Gastrocnemius medialis (tissue), 4 donors: ENCODE results near the gene PTP4A1. TPM values are rescaled to one million over a fixed set of nuclear protein-coding genes. Genes with fewer than 3 reads are reported as not detected.

Experiments used
- ATAC-seq, 2 donors: fragments of 150-250 bp; one replicate each; pipeline ENCODE4 v1.9.1; 2016
- DNase-seq, 2 donors: peaks; one replicate each; pipeline ENCODE4 v3.0.0-alpha.2; 2019
- H3K27ac ChIP-seq, 4 donors: fragments of 200-600 bp; sonication (generic); 1 replicate in 1 of 4; 2 replicates in 3 of 4; pipeline ENCODE4 v1.5.1; 2016 to 2018; ENCODE audit warnings: mild to moderate bottlenecking in 2 of 4, moderate library complexity in 1 of 4
- H3K27me3 ChIP-seq, 3 donors: fragments of 200-600 bp; sonication (generic) in 2 of 3; 1 replicate in 1 of 3; 2 replicates in 2 of 3; pipeline versions ENCODE4 v1.5.1 to v1.6.0; 2016 to 2019; ENCODE audit warnings: mild to moderate bottlenecking in 1 of 3, moderate library complexity in 1 of 3
- H3K36me3 ChIP-seq, 2 donors: fragments of 200-600 bp; sonication (generic) in 1 of 2; one replicate each; pipeline ENCODE4 v1.5.1; 2017 to 2018
- H3K4me1 ChIP-seq, 2 donors: fragments of 200-600 bp; sonication (generic) in 1 of 2; one replicate each; pipeline ENCODE4 v1.5.1; 2016 to 2017; ENCODE audit warnings: mild to moderate bottlenecking in 2 of 2
- H3K4me3 ChIP-seq, 4 donors: fragments of 200-600 bp; sonication (generic) in 3 of 4; 1 replicate in 1 of 4; 2 replicates in 3 of 4; pipeline ENCODE4 v1.5.1; 2016 to 2019; ENCODE audit warnings: mild to moderate bottlenecking in 2 of 4
- H3K9me3 ChIP-seq, 3 donors: fragments of 200-600 bp; sonication (generic) in 2 of 3; 1 replicate in 1 of 3; 2 replicates in 2 of 3; pipeline ENCODE4 v1.5.1; 2016 to 2019
- CTCF ChIP-seq, 5 experiments: fragments of 450-650 bp in 3 of 5; fragments of 200-600 bp in 2 of 5; sonication (generic) in 2 of 5; IDR thresholded peaks in 4 of 5; conservative IDR thresholded peaks in 1 of 5; 1 replicate in 4 of 5; 2 replicates in 1 of 5; pipeline ENCODE4 v1.5.1; 2016 to 2019; ENCODE audit warnings: antibody characterized with exemption in 5 of 5, mild to moderate bottlenecking in 3 of 5, moderate library complexity in 3 of 5
- POLR2A ChIP-seq, 2 donors: fragments of 450-650 bp; IDR thresholded peaks; one replicate each; pipeline ENCODE4 v1.6.1; 2017; ENCODE audit warnings: antibody characterized with exemption in 2 of 2, mild to moderate bottlenecking in 2 of 2, moderate library complexity in 2 of 2
- in situ Hi-C, 4 donors: fragments of 200-750 bp; cut with MboI; loops; one replicate each; pipeline versions ENCODE4 v1.15.0 to v1.8.0; 2017; ENCODE audit warnings: low sequenced_read_pairs in 4 of 4
- intact Hi-C: fragments of 100-400 bp; cut with DNase I; formaldehyde crosslinking; loops from one replicate; pipeline ENCODE4 v1.15.1; 2023; ENCODE audit warnings: low total_unique reads
- total RNA-seq, 4 donors: library from RNA; depleted of rRNA; stranded (reverse); fragments of >200 nt; gene quantifications; one replicate each; pipeline versions ENCODE4 v1.1.0 to v1.2.3, GENCODE V29; 2016

The PTP4A1 gene
- total RNA-seq, 4 donors from 2014 or later, result 30.6 to 256 (median 90.8) TPM

DNA sequence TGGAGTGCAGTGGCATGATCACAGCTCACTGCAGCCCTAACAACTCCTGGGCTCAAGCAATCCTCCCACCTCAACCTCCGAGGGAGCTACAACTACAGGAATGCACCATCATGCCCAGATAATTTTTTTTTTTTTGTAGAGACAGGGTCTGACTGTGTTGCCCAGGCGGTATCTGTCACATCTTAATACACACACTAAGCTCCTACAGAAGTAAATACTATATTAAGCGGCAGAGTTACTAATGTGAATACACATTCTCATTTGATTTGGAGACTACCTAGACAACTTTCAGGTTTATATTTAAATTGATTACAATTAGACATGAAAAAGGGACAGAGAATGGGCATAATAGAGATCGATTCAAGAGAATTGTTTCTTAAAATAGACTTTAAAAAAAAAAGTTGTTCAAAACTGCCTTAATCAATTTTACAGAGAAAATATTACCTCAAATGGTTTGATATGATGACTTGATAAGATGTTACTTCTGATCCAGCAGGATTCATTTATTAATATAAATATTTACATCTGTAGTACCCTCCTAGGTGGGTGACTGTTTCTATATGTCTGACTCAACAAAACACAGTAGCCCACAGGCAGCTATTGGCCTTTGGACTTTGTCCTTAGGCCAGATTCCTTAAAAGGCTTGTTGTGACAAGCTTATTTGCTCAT lies 7.1 kb upstream of the PTP4A1 start:
- H3K36me3 ChIP-seq, result no peaks in the 10 kb centered on the region
- no peak overlapping the region for H3K4me3 ChIP-seq
- H3K4me1 ChIP-seq, result peaks cover 16 to 32% of the 10 kb centered on the region in 2 donors
- peak in 1 of 2 donors; percentile 40 for ATAC-seq
- TF ChIP-seq POLR2A (IDR thresholded peaks at IDR 0.05) (no peak), CTCF (IDR thresholded peaks at IDR 0.05 in 4 of 5, conservative IDR thresholded peaks at IDR 0.05 in 1 of 5) (no peak)
- H3K9me3 ChIP-seq, result no peaks in the 10 kb centered on the region
- peak overlapping the region; percentile 44 to 70 (median 60) for H3K27ac ChIP-seq
- DNase-seq, result no peak
- no peaks in the 10 kb centered on the region for H3K27me3 ChIP-seq
- intact Hi-C loops, result no loop called here
- in situ Hi-C loops, result no loop called here

- Histone ChIP-seq H3K27ac (peak overlapping the region; percentile 44 to 70 (median 60)), H3K4me3 (no peak overlapping the region), H3K9me3 (no peaks in the 10 kb centered on the region), H3K4me1 (peaks cover 16 to 30% of the 10 kb centered on the region in 2 donors), H3K27me3 (no peaks in the 10 kb centered on the region), H3K36me3 (no peaks in the 10 kb centered on the region)
- in situ Hi-C loops (no loop called here), intact Hi-C loops (no loop called here)
- ATAC-seq, result no peak
- DNase-seq, result no peak
- TF ChIP-seq CTCF (IDR thresholded peaks at IDR 0.05 in 4 of 5, conservative IDR thresholded peaks at IDR 0.05 in 1 of 5) (no peak), POLR2A (IDR thresholded peaks at IDR 0.05) (no peak)
Measured at GRCh38 chr6:63565727-63566596, 6.3 kb upstream of the PTP4A1 start.

- Histone ChIP-seq H3K4me1 (peaks cover 22 to 23% of the 10 kb centered on the region in 2 donors), H3K27me3 (no peaks in the 10 kb centered on the region), H3K4me3 (no peak overlapping the region), H3K27ac (no peak overlapping the region), H3K36me3 (no peaks in the 10 kb centered on the region), H3K9me3 (no peaks in the 10 kb centered on the region)
- DNase-seq (no peak), ATAC-seq (no peak)
- intact Hi-C loops (no loop called here), in situ Hi-C loops (no loop called here)
- TF ChIP-seq CTCF (IDR thresholded peaks at IDR 0.05 in 4 of 5, conservative IDR thresholded peaks at IDR 0.05 in 1 of 5) (no peak), POLR2A (IDR thresholded peaks at IDR 0.05) (no peak)
Measured at GRCh38 chr6:63567966-63568365, 4.3 kb upstream of the PTP4A1 start.

GRCh38 chr6:63571361-63572043 lies 778 bp upstream of the PTP4A1 start:
- intact Hi-C loops (loop anchor here (1.0 to 5.0 kb wide), 7 partner anchors 45 to 144 kb away; partner anchors contain the start of gene PHF3), in situ Hi-C loops (loop anchor here in 1 of 4 donors (10.0 kb wide), 1 partner anchor 63 kb away; the partner anchor contains the start of gene PHF3)
- H3K4me3 ChIP-seq, result peak overlapping the region; percentile 87 to 99 (median 96)
- no peaks in the 10 kb centered on the region for H3K9me3 ChIP-seq
- H3K27me3 ChIP-seq, result no peaks in the 10 kb centered on the region
- H3K36me3 ChIP-seq, result peaks cover 0 to 4% of the 10 kb centered on the region in 2 donors
- H3K4me1 ChIP-seq, result peaks cover 0 to 29% of the 10 kb centered on the region in 2 donors
- DNase-seq (peak; percentile 50 to 75), ATAC-seq (peak; percentile 40 to 49)
- TF ChIP-seq POLR2A (IDR thresholded peaks at IDR 0.05) (no peak), CTCF (IDR thresholded peaks at IDR 0.05 in 4 of 5, conservative IDR thresholded peaks at IDR 0.05 in 1 of 5) (peak in 1 of 5 experiments; percentile 14)
- peak overlapping the region; percentile 99 to 100 (median 100) for H3K27ac ChIP-seq
